IMR-90 (cell line): ENCODE results near the gene TMOD4. TPM values are rescaled to one million over a fixed set of nuclear protein-coding genes. Genes with fewer than 3 reads are reported as not detected.

Experiments
- ATAC-seq: fragments of 200-7000 bp; cut with Tn5 transposase; 2 replicates; pipeline ENCODE4 v1.9.1; 2020; ENCODE audit warnings: low read depth, mild to moderate bottlenecking, moderate library complexity
- BruUV-seq: library from RNA; stranded (reverse); fragments of 400-500 nt; replicated peaks from 2 replicates; lab custom pipeline; 2021; lab: Mats Ljungman, UMichigan
- CTCF ChIA-PET: fragments of 300-600 bp; formaldehyde crosslinking; extraction: SDS; loops from one replicate; lab custom pipeline; 2021; ENCODE audit warnings: antibody characterized with exemption; lab: Yijun Ruan, JAX
- POLR2A ChIA-PET: fragments of 300-600 bp; sonication (Branson Sonifier 250); formaldehyde crosslinking; loops from one replicate; lab custom pipeline; 2022; ENCODE audit warnings: antibody characterized with exemption; ENCODE audit not compliant: unreplicated experiment; lab: Charles Lee
- DNase-seq: peaks from one replicate; pipeline ENCODE4 v3.0.0; 2013
- H2AFZ ChIP-seq: replicated peaks from 2 replicates; pipeline ENCODE3; 2013; ENCODE audit warnings: low read length, mild to moderate bottlenecking; ENCODE audit not compliant: poor library complexity
- H2AK5ac ChIP-seq: 2 replicates; pipeline ENCODE4 v1.6.1; 2013; ENCODE audit warnings: low read depth, low read length, inconsistent platforms
- H2AK9ac ChIP-seq: replicated peaks from 2 replicates; pipeline ENCODE3; 2013; ENCODE audit warnings: mild to moderate bottlenecking, low read depth, low read length, moderate library complexity; ENCODE audit not compliant: poor library complexity
- H2BK120ac ChIP-seq: 2 replicates; pipeline ENCODE4 v1.6.1; 2013; ENCODE audit warnings: low read depth, low read length, inconsistent platforms
- H2BK15ac ChIP-seq: 3 replicates; pipeline ENCODE4 v1.6.1; 2013; ENCODE audit warnings: low read depth, low read length, inconsistent platforms
- H2BK20ac ChIP-seq: 2 replicates; pipeline ENCODE4 v1.6.1; 2013; ENCODE audit warnings: low read depth, mild to moderate bottlenecking, inconsistent platforms, low read length, moderate library complexity
- H2BK5ac ChIP-seq: 2 replicates; pipeline ENCODE4 v1.6.1; 2013; ENCODE audit warnings: mild to moderate bottlenecking, low read depth, low read length, inconsistent platforms; ENCODE audit not compliant: poor library complexity, severe bottlenecking
- H3K14ac ChIP-seq: replicated peaks from 2 replicates; pipeline ENCODE4 v1.6.1; 2013; ENCODE audit warnings: low read depth, low read length, inconsistent platforms
- H3K18ac ChIP-seq: 2 replicates; pipeline ENCODE4 v1.6.1; 2013; ENCODE audit warnings: low read depth, low read length, control low read depth
- H3K23ac ChIP-seq: 2 replicates; pipeline ENCODE4 v1.6.1; 2013; ENCODE audit warnings: low read depth, low read length, inconsistent platforms
- H3K27ac ChIP-seq: 2 replicates; pipeline ENCODE4 v1.5.1; 2013; ENCODE audit warnings: mild to moderate bottlenecking, control low read depth, low read length; ENCODE audit not compliant: insufficient read depth
- H3K27me3 ChIP-seq: 2 replicates; pipeline ENCODE4 v1.6.1; 2013; ENCODE audit warnings: low read length; ENCODE audit not compliant: control insufficient read depth, insufficient read depth
- H3K36me3 ChIP-seq: 2 replicates; pipeline ENCODE4 v1.6.1; 2013; ENCODE audit warnings: low read length, mixed read lengths; ENCODE audit not compliant: control insufficient read depth, insufficient read depth
- H3K4ac ChIP-seq: 2 replicates; pipeline ENCODE4 v1.6.1; 2013; ENCODE audit warnings: low read depth, low read length, inconsistent platforms
- H3K4me1 ChIP-seq: 2 replicates; pipeline ENCODE4 v1.6.1; 2013; ENCODE audit warnings: low read length, mixed read lengths; ENCODE audit not compliant: control insufficient read depth, insufficient read depth
- H3K4me2 ChIP-seq: 2 replicates; pipeline ENCODE4 v1.6.1; 2013; ENCODE audit warnings: low read depth, mild to moderate bottlenecking, control low read depth, low read length, moderate library complexity
- H3K4me3 ChIP-seq: 2 replicates; pipeline ENCODE4 v1.5.1; 2013; ENCODE audit warnings: low read depth, mild to moderate bottlenecking, control low read depth, low read length, moderate library complexity; ENCODE audit not compliant: insufficient read depth
- H3K56ac ChIP-seq: 2 replicates; pipeline ENCODE4 v1.6.1; 2013; ENCODE audit warnings: low read length, inconsistent platforms; ENCODE audit not compliant: insufficient read depth; ENCODE audit errors: extremely low read depth
- H3K79me1 ChIP-seq, 2 experiments: 2 replicates each; pipeline ENCODE4 v1.6.1; 2013; ENCODE audit warnings: low read length in 2 of 2, inconsistent platforms in 1 of 2, low read depth in 1 of 2
- H3K9ac ChIP-seq: 2 replicates; pipeline ENCODE4 v1.6.1; 2013; ENCODE audit warnings: low read depth, low read length, control low read depth
- H3K9me1 ChIP-seq: 2 replicates; pipeline ENCODE4 v1.6.1; 2013; ENCODE audit warnings: low read length, inconsistent platforms; ENCODE audit not compliant: insufficient read depth
- H3K9me3 ChIP-seq: 2 replicates; pipeline ENCODE4 v1.6.1; 2013; ENCODE audit warnings: low read length; ENCODE audit not compliant: control insufficient read depth, insufficient read depth
- H4K20me1 ChIP-seq: 2 replicates; pipeline ENCODE4 v1.6.1; 2013; ENCODE audit warnings: low read length, inconsistent platforms; ENCODE audit not compliant: insufficient read depth
- H4K5ac ChIP-seq: 2 replicates; pipeline ENCODE4 v1.6.1; 2013; ENCODE audit warnings: mild to moderate bottlenecking, low read depth, low read length, control low read depth
- H4K8ac ChIP-seq, 2 experiments: 2 replicates each; pipeline ENCODE4 v1.6.1; 2013; ENCODE audit warnings: low read depth in 2 of 2, low read length in 2 of 2, control low read depth in 1 of 2, inconsistent platforms in 1 of 2
- H4K91ac ChIP-seq: 2 replicates; pipeline ENCODE4 v1.6.1; 2013; ENCODE audit warnings: low read depth, low read length, inconsistent platforms; ENCODE audit not compliant: insufficient read depth
- CHD1 ChIP-seq: IDR thresholded peaks from 2 replicates; pipeline ENCODE4 v1.6.1; 2012; ENCODE audit warnings: low read depth, low read length, improper control_type of control experiment
- MAZ ChIP-seq: IDR thresholded peaks from 2 replicates; pipeline ENCODE4 v1.6.1; 2012; ENCODE audit warnings: low read depth, mild to moderate bottlenecking, low read length, improper control_type of control experiment, moderate library complexity, borderline replicate concordance
- MXI1 ChIP-seq: IDR thresholded peaks from 2 replicates; pipeline ENCODE4 v1.6.1; 2012; ENCODE audit warnings: low read depth, mild to moderate bottlenecking, low read length, moderate library complexity, borderline replicate concordance
- NFE2L2 ChIP-seq: fragments of 150-350 bp; IDR thresholded peaks from 2 replicates; pipeline ENCODE4 v1.6.1; 2016; ENCODE audit warnings: low read depth, mild to moderate bottlenecking, low read length
- POLR2A ChIP-seq: IDR thresholded peaks from 2 replicates; pipeline ENCODE4 v1.6.1; 2012; ENCODE audit warnings: mild to moderate bottlenecking, low read depth, low read length
- RCOR1 ChIP-seq: IDR thresholded peaks from 2 replicates; pipeline ENCODE4 v1.6.1; 2012; ENCODE audit warnings: mild to moderate bottlenecking, low read length, improper control_type of control experiment; ENCODE audit not compliant: insufficient replicate concordance
- RFX5 ChIP-seq: IDR thresholded peaks from 2 replicates; pipeline ENCODE4 v1.8.0; 2012; ENCODE audit warnings: low read depth, mild to moderate bottlenecking, low read length, moderate library complexity
- SMC3 ChIP-seq: fragments of 150-350 bp; IDR thresholded peaks from 2 replicates; pipeline ENCODE4 v1.6.1; 2016; ENCODE audit warnings: low read depth, mild to moderate bottlenecking, antibody characterized with exemption, low read length, moderate library complexity
- WGBS, 2 experiments: methylation state at CpG; one replicate each; pipeline versions ENCODE4 v1.1.5 to v1.1.7; 2013; ENCODE audit warnings: missing lambda C conversion rate in 2 of 2; ENCODE audit not compliant: insufficient read length in 1 of 2; ENCODE audit errors: extremely low coverage in 2 of 2; 5-methylcytosine and 5-hydroxymethylcytosine counted together
- dilution Hi-C: fragments of 300-500 bp; cut with HindIII; formaldehyde crosslinking; loops from one replicate; pipeline ENCODE4 v1.14.3; 2018; ENCODE audit warnings: low sequenced_read_pairs; ENCODE audit not compliant: unreplicated experiment
- in situ Hi-C: fragments of 300-500 bp; cut with MboI; formaldehyde crosslinking; loops from 3 replicates; pipeline ENCODE4 v1.14.3; 2019; ENCODE audit warnings: low sequenced_read_pairs, inconsistent platforms, mixed read lengths
- intact Hi-C: fragments of 100-400 bp; cut with micrococcal nuclease; formaldehyde crosslinking; loops from 2 replicates; pipeline ENCODE4 v1.10.0; 2022
- polyA plus RNA-seq, 3 experiments: library from polyadenylated mRNA; depleted of rRNA; stranded (reverse); fragments of >200 nt; gene quantifications; 2 replicates each; pipeline ENCODE4 v1.2.3, GENCODE V29; 2012; ENCODE audit warnings: low replicate concordance in 1 of 3
- total RNA-seq: library from RNA; depleted of rRNA; stranded (reverse); fragments of >200 nt; gene quantifications from 2 replicates; pipeline ENCODE4 v1.2.3, GENCODE V29; 2012
- TF ChIP-seq, protein P1 (sequence below): fragments of 150-350 bp; IDR thresholded peaks from 2 replicates; pipeline ENCODE4 v1.6.1; 2016; ENCODE audit warnings: low read depth, mild to moderate bottlenecking, low read length, moderate library complexity, borderline replicate concordance

The TMOD4 gene
- total and polyA plus RNA-seq, 2 of the 4 experiments (the other 2 are of a cell fraction): 0.27 TPM; not detected in 1

- no peaks in the 10 kb centered on the region for H3K9me1 ChIP-seq
- peaks cover 40% of the 10 kb centered on the region for H3K36me3 ChIP-seq
- CTCF ChIA-PET: interaction anchor here (1.8 kb wide), 1 partner anchor 59 kb away, joined by 6 read pairs; no protein-coding TSS in a partner anchor
- H3K18ac ChIP-seq: no peak overlapping the region
- intact Hi-C loops: no loop called here
- no peaks in the 10 kb centered on the region for H3K27me3 ChIP-seq
- no peak overlapping the region for H3K14ac ChIP-seq
- H3K79me1 ChIP-seq: peaks cover 3 to 7% of the 10 kb centered on the region in 2 experiments; a peak in 2 of 4 replicates
- H2AK5ac ChIP-seq: no peak overlapping the region
- TF ChIP-seq SMC3: no peak
- TF ChIP-seq MAZ: no peak
- TF ChIP-seq RCOR1: no peak
- TF ChIP-seq, protein P1, sequence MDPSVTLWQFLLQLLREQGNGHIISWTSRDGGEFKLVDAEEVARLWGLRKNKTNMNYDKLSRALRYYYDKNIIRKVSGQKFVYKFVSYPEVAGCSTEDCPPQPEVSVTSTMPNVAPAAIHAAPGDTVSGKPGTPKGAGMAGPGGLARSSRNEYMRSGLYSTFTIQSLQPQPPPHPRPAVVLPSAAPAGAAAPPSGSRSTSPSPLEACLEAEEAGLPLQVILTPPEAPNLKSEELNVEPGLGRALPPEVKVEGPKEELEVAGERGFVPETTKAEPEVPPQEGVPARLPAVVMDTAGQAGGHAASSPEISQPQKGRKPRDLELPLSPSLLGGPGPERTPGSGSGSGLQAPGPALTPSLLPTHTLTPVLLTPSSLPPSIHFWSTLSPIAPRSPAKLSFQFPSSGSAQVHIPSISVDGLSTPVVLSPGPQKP: no peak
- TF ChIP-seq MXI1: no peak
- no peak for TF ChIP-seq CHD1
- no peak for TF ChIP-seq POLR2A
- no peak for TF ChIP-seq RFX5
- TF ChIP-seq NFE2L2: no peak
- dilution Hi-C loops: no loop called here
- DNase-seq (no peak), ATAC-seq (no peak)
- no peak overlapping the region for H3K4ac ChIP-seq
- in situ Hi-C loops: loop anchor here (5.0 kb wide), 1 partner anchor 62 kb away; no protein-coding TSS in a partner anchor
- no peak overlapping the region for H4K5ac ChIP-seq
- no peak overlapping the region for H3K4me2 ChIP-seq
- no peak overlapping the region for H3K9ac ChIP-seq
- H2BK20ac ChIP-seq: no peak overlapping the region
- H2BK5ac ChIP-seq: no peak overlapping the region
- H3K4me1 ChIP-seq: no peaks in the 10 kb centered on the region
- no peak overlapping the region for H2AFZ ChIP-seq
- no peak overlapping the region for H4K91ac ChIP-seq
- WGBS, 2 experiments: 94% methylated on average over 17 of the region's 22 CpGs; no CpG with 5 or more reads in 1 of the 2 experiments
- no peak overlapping the region for H3K27ac ChIP-seq
- no peak overlapping the region for H4K8ac ChIP-seq
- no peaks in the 10 kb centered on the region for H3K9me3 ChIP-seq
- no peak overlapping the region for H2BK120ac ChIP-seq
- H2AK9ac ChIP-seq: no peak overlapping the region
- no peak overlapping the region for H3K23ac ChIP-seq
- no peak overlapping the region for H2BK15ac ChIP-seq
- H3K56ac ChIP-seq: no peak overlapping the region
- no peaks in the 10 kb centered on the region for H4K20me1 ChIP-seq
- BruUV-seq: no TSS peak
- no peak overlapping the region for H3K4me3 ChIP-seq
- POLR2A ChIA-PET: no interaction called here
Observed at GRCh38 chr1:151158751-151159251, 17.0 kb downstream of the TMOD4 start.
